Hepatocyte (in vitro differentiated cells): Measurements from ENCODE around the gene AFAP1L2. TPM values are rescaled to one million over a fixed set of nuclear protein-coding genes. Genes with fewer than 3 reads are reported as not detected.

Source experiments
- DNase-seq: peaks from one replicate; pipeline ENCODE4 v3.0.0-alpha.2; 2016; ENCODE audit warnings: low spot score
- H2AFZ ChIP-seq: fragments of 200-600 bp; sonication (generic); 2 replicates; pipeline ENCODE4 v1.6.0; 2016; ENCODE audit warnings: antibody characterized with exemption, mild to moderate bottlenecking
- H3K27ac ChIP-seq: fragments of 200-600 bp; sonication (generic); 2 replicates; pipeline ENCODE4 v1.5.1; 2016; ENCODE audit warnings: mild to moderate bottlenecking
- H3K27me3 ChIP-seq: fragments of 200-600 bp; sonication (generic); 2 replicates; pipeline ENCODE4 v1.6.1; 2016
- H3K36me3 ChIP-seq: fragments of 200-600 bp; sonication (generic); replicated peaks from 2 replicates; pipeline ENCODE4 v1.5.1; 2016; ENCODE audit warnings: low read depth; ENCODE audit not compliant: insufficient read depth
- H3K4me1 ChIP-seq: fragments of 200-600 bp; sonication (generic); 2 replicates; pipeline ENCODE4 v1.5.1; 2016; ENCODE audit warnings: mild to moderate bottlenecking, moderate library complexity; ENCODE audit not compliant: insufficient read depth
- H3K4me2 ChIP-seq: fragments of 200-600 bp; sonication (generic); 2 replicates; pipeline ENCODE4 v1.6.0; 2016
- H3K4me3 ChIP-seq: fragments of 200-600 bp; sonication (generic); 2 replicates; pipeline ENCODE4 v1.5.1; 2016; ENCODE audit warnings: mild to moderate bottlenecking
- H3K79me2 ChIP-seq: fragments of 200-600 bp; sonication (generic); 2 replicates; pipeline ENCODE4 v1.6.0; 2017; ENCODE audit warnings: mild to moderate bottlenecking
- H3K9me2 ChIP-seq: fragments of 200-600 bp; sonication (generic); replicated peaks from 2 replicates; pipeline ENCODE4 v1.6.0; 2017; ENCODE audit warnings: mild to moderate bottlenecking; ENCODE audit not compliant: insufficient read depth
- H3K9me3 ChIP-seq: fragments of 200-600 bp; sonication (generic); 2 replicates; pipeline ENCODE4 v1.5.1; 2016; ENCODE audit warnings: low read depth, mild to moderate bottlenecking
- H4K20me1 ChIP-seq: fragments of 200-600 bp; sonication (generic); 2 replicates; pipeline ENCODE4 v1.6.0; 2016; ENCODE audit warnings: mild to moderate bottlenecking; ENCODE audit not compliant: insufficient read depth, poor library complexity, severe bottlenecking
- CTCF ChIP-seq: fragments of 200-600 bp; sonication (generic); IDR thresholded peaks from 2 replicates; pipeline ENCODE4 v1.5.1; 2016; ENCODE audit warnings: antibody characterized with exemption, mild to moderate bottlenecking; ENCODE audit not compliant: poor library complexity
- EZH2 ChIP-seq: fragments of 200-600 bp; sonication (generic); IDR thresholded peaks from 2 replicates; pipeline ENCODE4 v1.6.1; 2016; ENCODE audit warnings: antibody characterized with exemption, mild to moderate bottlenecking, borderline replicate concordance
- EZH2phosphoT487 ChIP-seq: fragments of 200-600 bp; sonication (generic); IDR thresholded peaks from one replicate; pipeline ENCODE4 v1.6.1; 2018; ENCODE audit warnings: antibody characterized with exemption, mild to moderate bottlenecking, low read depth, moderate library complexity; ENCODE audit not compliant: unreplicated experiment, severe bottlenecking
- WGBS: methylation state at CpG from one replicate; pipeline ENCODE4 v1.1.6; 2016; ENCODE audit warnings: low lambda C conversion rate; ENCODE audit errors: missing lambda C conversion rate; 5-methylcytosine and 5-hydroxymethylcytosine counted together
- polyA plus RNA-seq: library from polyadenylated mRNA; unstranded; fragments of >200 nt; fragmentation: Nextera tagmentation; extraction: Ambion mirVana; gene quantifications from 2 replicates; pipeline ENCODE4 v1.2.1, GENCODE V29; 2016
- total RNA-seq: library from RNA; depleted of rRNA; stranded (reverse); fragments of >200 nt; gene quantifications from 2 replicates; pipeline ENCODE4 v1.2.3, GENCODE V29; 2014

The AFAP1L2 gene
- total and polyA plus RNA-seq, 2 experiments from 2014 or later = 6.1 to 9.6 TPM

DNA sequence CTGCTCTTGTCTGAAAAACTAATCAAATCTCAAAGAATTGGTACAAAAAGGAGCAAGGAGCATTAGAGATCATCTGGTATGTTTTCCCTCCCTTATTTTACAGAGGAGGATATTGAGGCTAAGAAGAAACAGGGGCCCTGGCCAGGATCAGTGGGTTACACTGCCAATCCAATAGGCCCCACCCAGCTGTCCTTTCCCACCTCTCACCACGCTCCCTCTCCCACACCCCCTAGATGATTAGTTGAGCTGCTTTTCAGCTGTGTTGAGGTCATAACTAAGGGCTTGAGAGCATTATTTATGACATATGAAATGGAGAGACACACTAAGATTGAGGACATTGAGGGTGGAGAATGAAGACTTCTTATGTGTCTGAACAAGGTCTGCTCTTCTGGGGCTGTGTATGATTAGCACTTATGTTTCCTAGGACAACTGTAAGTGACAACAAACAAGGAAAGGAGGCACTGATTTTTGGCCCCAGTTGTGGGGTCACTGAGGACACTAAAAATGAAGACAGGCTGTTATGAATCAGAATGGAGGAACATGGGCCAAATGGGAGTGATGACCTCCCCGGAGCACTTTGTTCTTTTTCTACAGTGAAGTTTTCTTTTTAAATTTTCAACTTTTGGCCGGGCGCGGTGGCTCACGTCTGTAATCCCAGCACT is 138.8 kb downstream of the AFAP1L2 start:
- Histone ChIP-seq H3K4me3 (no peak overlapping the region), H3K9me3 (no peaks in the 10 kb centered on the region), H3K4me2 (no peak overlapping the region), H2AFZ (no peak overlapping the region), H3K27me3 (no peaks in the 10 kb centered on the region), H4K20me1 (no peaks in the 10 kb centered on the region), H3K9me2 (no peaks in the 10 kb centered on the region), H3K4me1 (peaks cover 6% of the 10 kb centered on the region), H3K79me2 (no peaks in the 10 kb centered on the region), H3K36me3 (no peaks in the 10 kb centered on the region), H3K27ac (no peak overlapping the region)
- no peak for DNase-seq
- TF ChIP-seq EZH2 = no peak
- no peak for TF ChIP-seq EZH2phosphoT487
- no peak for TF ChIP-seq CTCF
- 95% methylated on average over 6 of the region's 6 CpGs for WGBS

DNA sequence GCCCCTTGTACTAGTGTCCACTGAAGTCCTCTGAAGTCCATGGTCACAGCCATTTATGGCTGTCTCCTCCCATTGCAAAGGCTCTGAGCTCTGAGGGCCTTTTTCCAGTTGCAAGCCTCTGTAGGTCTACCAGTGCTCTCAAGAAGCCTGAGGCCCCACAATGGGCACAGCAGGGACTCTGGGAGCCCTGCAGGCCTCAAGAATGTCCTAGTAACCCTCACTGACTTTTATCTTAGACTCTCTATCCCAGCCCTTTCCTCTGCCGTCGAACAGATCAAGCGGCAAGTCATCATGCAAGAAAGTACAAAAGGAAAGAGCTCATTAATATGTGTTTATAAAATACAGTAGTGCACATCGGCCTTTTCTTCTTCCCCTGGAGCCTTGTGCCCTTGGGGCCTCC is 141.8 kb downstream of the AFAP1L2 start:
- Histone ChIP-seq H3K4me1 (peaks cover 13% of the 10 kb centered on the region), H3K9me2 (no peaks in the 10 kb centered on the region), H3K4me2 (no peak overlapping the region), H2AFZ (no peak overlapping the region), H3K9me3 (no peaks in the 10 kb centered on the region), H3K79me2 (no peaks in the 10 kb centered on the region), H3K36me3 (no peaks in the 10 kb centered on the region), H3K27me3 (no peaks in the 10 kb centered on the region), H4K20me1 (no peaks in the 10 kb centered on the region), H3K4me3 (no peak overlapping the region), H3K27ac (no peak overlapping the region)
- TF ChIP-seq CTCF = no peak
- TF ChIP-seq EZH2phosphoT487 = no peak
- TF ChIP-seq EZH2 = no peak
- 61% methylated on average over 4 of the region's 4 CpGs for WGBS
- DNase-seq = no peak

- H3K36me3 ChIP-seq = no peaks in the 10 kb centered on the region
- H2AFZ ChIP-seq = no peak overlapping the region
- H3K27ac ChIP-seq = no peak overlapping the region
- no peak for DNase-seq
- 82% methylated on average over 2 of the region's 2 CpGs for WGBS
- H3K27me3 ChIP-seq = no peaks in the 10 kb centered on the region
- no peaks in the 10 kb centered on the region for H3K9me2 ChIP-seq
- no peaks in the 10 kb centered on the region for H3K79me2 ChIP-seq
- peaks cover 9% of the 10 kb centered on the region for H3K4me1 ChIP-seq
- no peak overlapping the region for H3K4me3 ChIP-seq
- no peak overlapping the region for H3K4me2 ChIP-seq
- H4K20me1 ChIP-seq = no peaks in the 10 kb centered on the region
- TF ChIP-seq CTCF = no peak
- TF ChIP-seq EZH2phosphoT487 = no peak
- TF ChIP-seq EZH2 = no peak
- no peaks in the 10 kb centered on the region for H3K9me3 ChIP-seq
Measured at GRCh38 chr10:114261076-114261475, 143.2 kb downstream of the AFAP1L2 start.
